Natural killer cell (primary cell): ENCODE data around the gene SINHCAF. TPM values are rescaled to one million over a fixed set of nuclear protein-coding genes. Genes with fewer than 3 reads are reported as not detected.

ENCODE experiments used
- ATAC-seq, 3 donors: fragments of 150-1000 bp in 2 of 3; fragments of 200-7000 bp in 1 of 3; cut with Tn5 transposase; 1 replicate in 1 of 3; 2 replicates in 2 of 3; pipeline ENCODE4 v1.10.0; 2021; ENCODE audit warnings: mild to moderate bottlenecking in 2 of 3, moderate library complexity in 2 of 3
- DNase-seq, 2 donors: peaks; one replicate each; pipeline versions ENCODE4 v3.0.0 to v3.0.0-alpha.2; 2013 to 2021; ENCODE audit warnings: mixed read lengths in 1 of 2
- H3K27ac ChIP-seq: one replicate; pipeline ENCODE4 v1.5.1; 2013; ENCODE audit warnings: mild to moderate bottlenecking, low read length
- H3K27me3 ChIP-seq: one replicate; pipeline ENCODE4 v1.6.1; 2013; ENCODE audit warnings: low read length; ENCODE audit not compliant: control insufficient read depth, insufficient read depth
- H3K36me3 ChIP-seq: one replicate; pipeline ENCODE4 v1.6.1; 2013; ENCODE audit warnings: low read length; ENCODE audit not compliant: control insufficient read depth, insufficient read depth
- H3K4me1 ChIP-seq: one replicate; pipeline ENCODE4 v1.6.1; 2013; ENCODE audit warnings: low read length; ENCODE audit not compliant: control insufficient read depth, insufficient read depth
- H3K4me3 ChIP-seq: one replicate; pipeline ENCODE4 v1.5.1; 2013; ENCODE audit warnings: low read length
- H3K9me3 ChIP-seq: one replicate; pipeline ENCODE4 v1.6.1; 2013; ENCODE audit warnings: low read length; ENCODE audit not compliant: control insufficient read depth, insufficient read depth
- H3K27ac Mint-ChIP-seq, 2 donors: one replicate each; pipeline ENCODE4 v1.8.0; 2022; ENCODE audit warnings: mild to moderate bottlenecking in 2 of 2, mixed read lengths in 2 of 2, moderate library complexity in 1 of 2
- H3K27me3 Mint-ChIP-seq, 2 donors: one replicate each; pipeline ENCODE4 v1.8.0; 2022; ENCODE audit warnings: low read depth in 2 of 2, mixed read lengths in 2 of 2
- H3K36me3 Mint-ChIP-seq: one replicate; pipeline ENCODE4 v1.8.0; 2022; ENCODE audit warnings: mixed read lengths
- H3K4me1 Mint-ChIP-seq, 2 donors: one replicate each; pipeline ENCODE4 v1.8.0; 2022; ENCODE audit warnings: mixed read lengths in 2 of 2
- H3K4me3 Mint-ChIP-seq: one replicate; pipeline ENCODE4 v1.8.0; 2022; ENCODE audit warnings: mild to moderate bottlenecking, moderate library complexity, mixed read lengths
- H3K9me3 Mint-ChIP-seq, 2 donors: one replicate each; pipeline ENCODE4 v1.8.0; 2022; ENCODE audit warnings: mixed read lengths in 2 of 2
- WGBS: methylation state at CpG from one replicate; pipeline ENCODE4 v1.1.7; 2013; ENCODE audit warnings: missing lambda C conversion rate; ENCODE audit not compliant: insufficient coverage; 5-methylcytosine and 5-hydroxymethylcytosine counted together
- intact Hi-C: fragments of 100-400 bp; cut with micrococcal nuclease; formaldehyde crosslinking; loops from one replicate; pipeline ENCODE4 v1.14.2; 2022
- total RNA-seq, 4 donors: library from RNA; stranded (reverse); fragments of 120-200 nt in 1 of 4; gene quantifications; one replicate each; pipeline versions ENCODE4 v1.2.3 to v1.2.4, GENCODE V29; 2013 to 2022
- TF ChIP-seq, protein P1 (sequence below): fragments of 200-600 bp; IDR thresholded peaks from one replicate; pipeline ENCODE4 v1.8.0; 2022; ENCODE audit warnings: antibody characterized with exemption

SINHCAF gene
- total RNA-seq, 3 donors from 2014 or later (not counting 1 experiment from before 2014, with no cell fraction given) = 40.4 to 55.0 (median 41.0) TPM

- Mint-ChIP-seq H3K27me3 (peaks cover under 1 to 4% of the 10 kb centered on the region in 2 donors), H3K27ac (peak overlapping the region; percentile 88 to 89), H3K36me3 (no peaks in the 10 kb centered on the region), H3K4me3 (peak overlapping the region; percentile 35), H3K9me3 (no peaks in the 10 kb centered on the region), H3K4me1 (peaks cover 20 to 27% of the 10 kb centered on the region in 2 donors)
- Histone ChIP-seq H3K4me3 (no peak overlapping the region), H3K36me3 (no peaks in the 10 kb centered on the region), H3K27me3 (no peaks in the 10 kb centered on the region), H3K9me3 (no peaks in the 10 kb centered on the region), H3K27ac (peak overlapping the region; percentile 65), H3K4me1 (peaks cover 25% of the 10 kb centered on the region)
- intact Hi-C loops = loop anchor here (2.0 kb wide), 1 partner anchor 91 kb away; no protein-coding TSS in a partner anchor
- 89% methylated on average over 2 of the region's 2 CpGs for WGBS
- DNase-seq = no peak
- ATAC-seq = no peak
- TF ChIP-seq, protein P1, sequence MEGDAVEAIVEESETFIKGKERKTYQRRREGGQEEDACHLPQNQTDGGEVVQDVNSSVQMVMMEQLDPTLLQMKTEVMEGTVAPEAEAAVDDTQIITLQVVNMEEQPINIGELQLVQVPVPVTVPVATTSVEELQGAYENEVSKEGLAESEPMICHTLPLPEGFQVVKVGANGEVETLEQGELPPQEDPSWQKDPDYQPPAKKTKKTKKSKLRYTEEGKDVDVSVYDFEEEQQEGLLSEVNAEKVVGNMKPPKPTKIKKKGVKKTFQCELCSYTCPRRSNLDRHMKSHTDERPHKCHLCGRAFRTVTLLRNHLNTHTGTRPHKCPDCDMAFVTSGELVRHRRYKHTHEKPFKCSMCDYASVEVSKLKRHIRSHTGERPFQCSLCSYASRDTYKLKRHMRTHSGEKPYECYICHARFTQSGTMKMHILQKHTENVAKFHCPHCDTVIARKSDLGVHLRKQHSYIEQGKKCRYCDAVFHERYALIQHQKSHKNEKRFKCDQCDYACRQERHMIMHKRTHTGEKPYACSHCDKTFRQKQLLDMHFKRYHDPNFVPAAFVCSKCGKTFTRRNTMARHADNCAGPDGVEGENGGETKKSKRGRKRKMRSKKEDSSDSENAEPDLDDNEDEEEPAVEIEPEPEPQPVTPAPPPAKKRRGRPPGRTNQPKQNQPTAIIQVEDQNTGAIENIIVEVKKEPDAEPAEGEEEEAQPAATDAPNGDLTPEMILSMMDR = no peak
Observed at GRCh38 chr12:31363831-31364230, 37.9 kb upstream of the SINHCAF start.

DNA sequence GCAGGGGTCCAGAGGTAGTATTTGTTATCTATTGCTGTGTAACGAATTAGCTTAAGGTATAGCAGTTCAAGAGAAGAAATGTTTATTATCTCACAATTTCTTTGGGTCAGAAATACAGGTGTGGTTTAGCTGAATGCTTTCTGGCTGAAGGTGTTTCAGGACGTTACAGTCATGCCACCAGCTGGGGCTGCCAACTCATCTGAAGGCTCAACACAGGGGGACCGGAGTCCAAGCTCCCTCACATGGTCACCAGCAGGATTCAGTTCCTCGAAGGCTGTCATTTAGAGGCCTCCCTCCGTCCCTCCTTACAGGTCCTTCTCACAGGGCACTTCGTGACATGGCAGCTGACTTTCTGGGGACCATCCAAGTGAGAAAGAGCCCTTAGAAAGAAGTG is 37.5 kb upstream of the SINHCAF start:
- no peaks in the 10 kb centered on the region for H3K27me3 Mint-ChIP-seq
- peak overlapping the region; percentile 84 for H3K4me3 Mint-ChIP-seq
- Histone ChIP-seq H3K36me3 (no peaks in the 10 kb centered on the region), H3K4me1 (peaks cover 25% of the 10 kb centered on the region), H3K4me3 (no peak overlapping the region), H3K27me3 (no peaks in the 10 kb centered on the region), H3K27ac (peak overlapping the region; percentile 65), H3K9me3 (no peaks in the 10 kb centered on the region)
- TF ChIP-seq, protein P1 = no peak
- intact Hi-C loops = loop anchor here (2.0 kb wide), 1 partner anchor 91 kb away; no protein-coding TSS in a partner anchor
- H3K27ac Mint-ChIP-seq = peak overlapping the region; percentile 88 to 89
- ATAC-seq (no peak), DNase-seq (no peak)
- H3K9me3 Mint-ChIP-seq = no peaks in the 10 kb centered on the region
- 68% methylated on average over 6 of the region's 6 CpGs for WGBS
- peaks cover 20 to 27% of the 10 kb centered on the region in 2 donors for H3K4me1 Mint-ChIP-seq
- no peaks in the 10 kb centered on the region for H3K36me3 Mint-ChIP-seq

DNA sequence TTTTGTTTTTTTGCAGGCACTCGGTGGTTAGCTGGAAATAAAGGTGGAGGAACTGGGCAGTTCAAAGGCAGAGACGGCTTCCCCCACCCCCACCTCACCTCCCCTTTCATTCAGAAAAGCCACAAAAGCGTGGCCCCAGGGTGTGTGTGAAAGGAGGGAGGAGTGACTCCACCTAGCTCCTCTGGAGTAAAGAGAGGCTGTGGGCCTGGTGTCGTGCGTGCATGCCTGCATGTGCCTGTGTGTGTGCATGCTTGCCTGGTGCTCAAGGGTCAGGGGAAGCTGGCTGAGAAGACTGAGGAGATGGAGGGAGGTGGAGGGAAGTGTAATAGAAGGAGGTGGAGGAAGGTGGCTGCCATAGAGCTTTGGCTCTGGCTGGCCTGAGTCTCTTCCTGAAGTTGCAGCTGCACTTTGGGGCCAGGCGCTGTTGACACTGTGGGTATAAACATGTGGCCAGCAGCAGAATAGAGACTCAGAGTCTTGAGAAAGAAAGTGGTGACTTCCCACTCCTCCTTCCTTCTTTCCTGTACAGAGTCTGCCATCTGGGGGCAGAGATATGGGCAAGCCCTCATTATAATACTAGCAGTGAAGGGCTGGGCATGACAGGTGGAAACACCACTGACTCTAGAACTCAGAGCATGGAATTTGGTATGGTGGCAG is 36.9 kb upstream of the SINHCAF start:
- Mint-ChIP-seq H3K4me1 (peaks cover 20 to 27% of the 10 kb centered on the region in 2 donors), H3K27me3 (no peaks in the 10 kb centered on the region), H3K36me3 (no peaks in the 10 kb centered on the region), H3K4me3 (peak overlapping the region; percentile 84), H3K9me3 (no peaks in the 10 kb centered on the region), H3K27ac (peak overlapping the region; percentile 88 to 89)
- peak overlapping the region; percentile 65 for H3K27ac ChIP-seq
- WGBS = 0% methylated on average over 3 of the region's 6 CpGs
- TF ChIP-seq, protein P1 = no peak
- no peaks in the 10 kb centered on the region for H3K27me3 ChIP-seq
- peak; percentile 17 to 44 for DNase-seq
- intact Hi-C loops = loop anchor here (2.0 kb wide), 1 partner anchor 90 kb away; no protein-coding TSS in a partner anchor
- peak; percentile 76 to 84 (median 77) for ATAC-seq
- peak overlapping the region; percentile 20 for H3K4me3 ChIP-seq
- peaks cover 25% of the 10 kb centered on the region for H3K4me1 ChIP-seq
- no peaks in the 10 kb centered on the region for H3K9me3 ChIP-seq
- no peaks in the 10 kb centered on the region for H3K36me3 ChIP-seq
